Muscle layer of colon (tissue), 2 donors: Measurements from ENCODE around the gene POLR3K.
"Not testable (repeated sequence)": the region's sequence is repeated elsewhere in the genome, so short reads cannot be mapped to it uniquely, and the experiment has no call there.

Source experiments
- H3K27ac ChIP-seq: one replicate; pipeline ENCODE4 v1.7.0; 2013; ENCODE audit warnings: low read depth, mild to moderate bottlenecking, low read length, moderate library complexity
- H3K27me3 ChIP-seq, 2 donors: one replicate each; pipeline ENCODE4 v1.7.0; 2013; ENCODE audit warnings: low read length in 2 of 2, mild to moderate bottlenecking in 2 of 2; ENCODE audit not compliant: insufficient read depth in 2 of 2, control insufficient read depth in 1 of 2
- H3K36me3 ChIP-seq: one replicate; pipeline ENCODE4 v1.7.0; 2013; ENCODE audit warnings: mild to moderate bottlenecking, low read length; ENCODE audit not compliant: insufficient read depth
- H3K4me1 ChIP-seq: one replicate; pipeline ENCODE4 v1.7.0; 2013; ENCODE audit warnings: mild to moderate bottlenecking, low read length; ENCODE audit not compliant: insufficient read depth
- H3K4me3 ChIP-seq, 2 donors: one replicate each; pipeline ENCODE4 v1.7.0; 2013; ENCODE audit warnings: low read length in 2 of 2, low read depth in 1 of 2, mild to moderate bottlenecking in 1 of 2, moderate library complexity in 1 of 2
- H3K9ac ChIP-seq: one replicate; pipeline ENCODE4 v1.7.0; 2013; ENCODE audit warnings: low read length
- H3K9me3 ChIP-seq: one replicate; pipeline ENCODE4 v1.7.0; 2013; ENCODE audit warnings: mild to moderate bottlenecking, low read length
- donor health status: abdominal sarcoma.
- donor health status: Adenocarcinoma of cecum.

POLR3K gene

DNA sequence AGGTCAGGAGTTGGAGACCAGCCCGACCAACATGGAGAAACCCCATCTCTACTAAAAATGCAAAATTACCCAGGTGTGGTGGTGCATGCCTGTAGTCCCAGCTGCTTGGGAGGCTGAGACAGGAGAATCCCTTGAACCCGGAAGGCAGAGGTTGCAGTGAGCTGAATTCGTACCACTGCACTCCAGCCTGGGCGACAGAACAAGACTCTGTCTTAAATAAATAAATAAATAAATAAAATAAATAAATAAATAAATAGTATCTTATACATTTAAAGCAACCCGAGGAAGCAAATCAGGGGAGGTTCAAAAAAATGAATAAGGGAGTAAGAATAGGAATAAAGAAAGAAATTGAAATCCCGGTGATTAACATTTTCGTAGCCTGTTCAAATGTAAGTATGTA, 6.9 kb downstream of the POLR3K start:
- H3K4me3 ChIP-seq, H3K27me3 ChIP-seq, H3K9ac ChIP-seq, H3K9me3 ChIP-seq, H3K4me1 ChIP-seq, H3K27ac ChIP-seq: not testable (repeated sequence)
- peaks cover 15% of the 10 kb centered on the region for H3K36me3 ChIP-seq

- H3K27ac ChIP-seq: no peak overlapping the region
- H3K4me1 ChIP-seq: no peaks in the 10 kb centered on the region
- no peak overlapping the region for H3K9ac ChIP-seq
- no peak overlapping the region for H3K4me3 ChIP-seq
- peaks cover 11% of the 10 kb centered on the region for H3K36me3 ChIP-seq
- no peaks in the 10 kb centered on the region for H3K9me3 ChIP-seq
- H3K27me3 ChIP-seq: no peaks in the 10 kb centered on the region
These were observed 8.0 kb downstream of the POLR3K start for GRCh38 chr16:45454-45853.

- no peaks in the 10 kb centered on the region for H3K4me1 ChIP-seq
- no peaks in the 10 kb centered on the region for H3K9me3 ChIP-seq
- peaks cover 11% of the 10 kb centered on the region for H3K36me3 ChIP-seq
- no peak overlapping the region for H3K4me3 ChIP-seq
- H3K27me3 ChIP-seq: no peaks in the 10 kb centered on the region
- H3K9ac ChIP-seq: no peak overlapping the region
- no peak overlapping the region for H3K27ac ChIP-seq
These were observed 8.8 kb downstream of the POLR3K start for GRCh38 chr16:44655-45054.

- H3K27me3 ChIP-seq: no peaks in the 10 kb centered on the region
- no peak overlapping the region for H3K9ac ChIP-seq
- no peak overlapping the region for H3K4me3 ChIP-seq
- peaks cover 11% of the 10 kb centered on the region for H3K36me3 ChIP-seq
- H3K27ac ChIP-seq: no peak overlapping the region
- H3K4me1 ChIP-seq: no peaks in the 10 kb centered on the region
- no peaks in the 10 kb centered on the region for H3K9me3 ChIP-seq
These were observed 10.1 kb downstream of the POLR3K start for GRCh38 chr16:43294-43693.

DNA sequence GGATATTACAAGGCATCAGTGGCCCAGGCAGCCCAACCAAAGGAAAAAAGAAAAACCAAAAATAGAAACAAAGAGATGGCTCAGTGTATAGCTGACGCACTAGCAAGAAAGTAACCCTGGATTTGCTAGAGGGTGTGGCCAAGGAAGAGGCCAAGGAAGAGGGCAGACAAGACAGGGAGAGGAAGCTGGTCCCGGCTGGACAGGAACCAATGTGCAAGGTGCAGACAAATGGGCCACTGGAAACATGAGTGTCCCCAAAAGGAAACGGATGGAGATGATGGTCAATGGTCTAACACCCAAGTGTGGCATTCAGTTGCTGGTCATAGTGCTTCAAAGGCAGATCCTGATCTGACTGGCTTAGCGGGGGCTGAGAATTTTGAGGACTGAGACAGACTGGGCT, 10.7 kb downstream of the POLR3K start:
- no peak overlapping the region for H3K27ac ChIP-seq
- no peaks in the 10 kb centered on the region for H3K4me1 ChIP-seq
- no peak overlapping the region for H3K4me3 ChIP-seq
- H3K9ac ChIP-seq: no peak overlapping the region
- no peaks in the 10 kb centered on the region for H3K9me3 ChIP-seq
- no peaks in the 10 kb centered on the region for H3K27me3 ChIP-seq
- peaks cover 11% of the 10 kb centered on the region for H3K36me3 ChIP-seq

DNA sequence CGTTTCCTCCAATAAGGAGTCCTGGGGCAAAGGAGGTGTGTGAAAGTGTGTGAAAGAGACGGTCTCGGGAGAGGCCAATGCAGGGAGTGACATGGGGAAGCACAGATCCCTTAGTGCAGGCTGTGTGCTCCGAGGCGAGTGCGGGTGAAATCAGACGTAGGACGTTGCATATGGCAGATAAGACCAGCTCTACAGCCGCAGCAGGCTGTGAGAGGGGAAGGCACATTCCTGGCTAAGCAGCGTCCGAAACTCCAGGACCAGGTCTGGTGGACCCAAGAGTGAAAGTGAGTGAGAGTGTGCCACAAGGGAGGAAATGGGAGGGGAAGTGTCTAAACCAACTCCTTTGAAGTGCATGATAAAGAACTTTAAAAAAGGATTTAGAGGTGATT, 11.3 kb downstream of the POLR3K start:
- Histone ChIP-seq H3K4me3 (no peak overlapping the region), H3K36me3 (peaks cover 8% of the 10 kb centered on the region), H3K9me3 (no peaks in the 10 kb centered on the region), H3K4me1 (no peaks in the 10 kb centered on the region), H3K9ac (no peak overlapping the region), H3K27me3 (no peaks in the 10 kb centered on the region), H3K27ac (no peak overlapping the region)

GRCh38 chr16:41439-42068, 11.9 kb downstream of the POLR3K start:
- H3K9me3 ChIP-seq: no peaks in the 10 kb centered on the region
- H3K9ac ChIP-seq: no peak overlapping the region
- H3K4me3 ChIP-seq: no peak overlapping the region
- H3K36me3 ChIP-seq: peaks cover 6% of the 10 kb centered on the region
- H3K27me3 ChIP-seq: no peaks in the 10 kb centered on the region
- no peak overlapping the region for H3K27ac ChIP-seq
- H3K4me1 ChIP-seq: no peaks in the 10 kb centered on the region

GRCh38 chr16:38941-39892, 14.2 kb downstream of the POLR3K start:
- Histone ChIP-seq H3K36me3 (no peaks in the 10 kb centered on the region), H3K27ac (no peak overlapping the region), H3K9me3 (no peaks in the 10 kb centered on the region), H3K27me3 (no peaks in the 10 kb centered on the region), H3K4me1 (no peaks in the 10 kb centered on the region), H3K4me3 (no peak overlapping the region), H3K9ac (no peak overlapping the region)

DNA sequence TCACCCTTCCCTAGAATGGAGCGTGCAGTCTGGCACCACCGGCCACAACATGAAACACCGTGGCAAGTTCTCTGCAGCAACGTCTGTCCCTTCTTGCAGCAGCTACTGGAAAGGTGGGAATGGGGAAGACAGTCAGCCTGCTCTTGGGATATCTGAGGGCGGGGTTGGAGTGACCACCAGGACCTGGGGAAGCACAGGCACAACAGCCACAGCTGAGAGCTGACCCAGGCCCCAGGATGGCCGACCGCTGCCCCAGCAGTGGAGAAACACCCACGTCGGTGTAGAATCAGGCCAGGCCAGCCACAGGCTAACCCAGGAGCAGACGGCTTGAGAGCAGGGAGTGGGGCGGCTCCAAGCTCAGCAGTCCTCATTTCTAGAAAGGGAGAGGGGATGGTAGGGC, 15.2 kb downstream of the POLR3K start:
- not testable (repeated sequence) for H3K4me1 ChIP-seq

DNA sequence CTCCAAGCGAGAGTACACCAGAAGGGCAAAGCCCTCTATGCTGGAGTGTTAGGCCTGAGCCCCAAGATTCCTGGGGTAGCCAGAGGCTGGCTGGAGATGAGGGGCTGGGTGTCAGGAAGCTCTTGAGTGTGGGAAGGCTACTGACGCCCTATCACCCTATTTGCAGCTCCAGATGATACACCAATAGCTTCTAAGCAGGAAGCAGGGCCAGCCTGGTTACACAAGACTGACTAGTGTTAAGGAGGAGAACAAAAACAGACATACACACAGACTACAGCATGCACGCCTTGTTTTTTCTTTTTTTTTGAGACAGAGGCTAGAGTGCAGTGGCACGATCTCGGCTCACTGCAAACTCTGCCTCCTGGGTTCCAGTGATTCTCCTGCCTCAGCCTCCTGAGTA, 15.9 kb downstream of the POLR3K start:
- Histone ChIP-seq H3K9ac (no peak overlapping the region), H3K4me3 (no peak overlapping the region), H3K9me3 (no peaks in the 10 kb centered on the region), H3K4me1 (no peaks in the 10 kb centered on the region), H3K36me3 (no peaks in the 10 kb centered on the region), H3K27me3 (no peaks in the 10 kb centered on the region), H3K27ac (no peak overlapping the region)

More for the DNA sequence above, 15.2 kb downstream of the POLR3K start:
- not testable (repeated sequence) for H3K27me3 ChIP-seq, H3K9ac ChIP-seq, H3K27ac ChIP-seq, H3K36me3 ChIP-seq, H3K4me3 ChIP-seq, H3K9me3 ChIP-seq

GRCh38 chr16:36336-36984, 16.9 kb downstream of the POLR3K start:
- Histone ChIP-seq H3K4me3 (no peak overlapping the region), H3K27ac (no peak overlapping the region), H3K4me1 (no peaks in the 10 kb centered on the region), H3K36me3 (no peaks in the 10 kb centered on the region), H3K27me3 (no peaks in the 10 kb centered on the region), H3K9me3 (no peaks in the 10 kb centered on the region), H3K9ac (no peak overlapping the region)
